GM04504 (cell line): ENCODE data around the gene AGK.
"Not testable (repeated sequence)": the region's sequence is repeated elsewhere in the genome, so short reads cannot be mapped to it uniquely, and the experiment has no call there.

Experiments
- DNase-seq: peaks from one replicate; pipeline ENCODE4 v3.0.0-alpha.2; 2012; ENCODE audit warnings: low read depth

The AGK gene

DNA sequence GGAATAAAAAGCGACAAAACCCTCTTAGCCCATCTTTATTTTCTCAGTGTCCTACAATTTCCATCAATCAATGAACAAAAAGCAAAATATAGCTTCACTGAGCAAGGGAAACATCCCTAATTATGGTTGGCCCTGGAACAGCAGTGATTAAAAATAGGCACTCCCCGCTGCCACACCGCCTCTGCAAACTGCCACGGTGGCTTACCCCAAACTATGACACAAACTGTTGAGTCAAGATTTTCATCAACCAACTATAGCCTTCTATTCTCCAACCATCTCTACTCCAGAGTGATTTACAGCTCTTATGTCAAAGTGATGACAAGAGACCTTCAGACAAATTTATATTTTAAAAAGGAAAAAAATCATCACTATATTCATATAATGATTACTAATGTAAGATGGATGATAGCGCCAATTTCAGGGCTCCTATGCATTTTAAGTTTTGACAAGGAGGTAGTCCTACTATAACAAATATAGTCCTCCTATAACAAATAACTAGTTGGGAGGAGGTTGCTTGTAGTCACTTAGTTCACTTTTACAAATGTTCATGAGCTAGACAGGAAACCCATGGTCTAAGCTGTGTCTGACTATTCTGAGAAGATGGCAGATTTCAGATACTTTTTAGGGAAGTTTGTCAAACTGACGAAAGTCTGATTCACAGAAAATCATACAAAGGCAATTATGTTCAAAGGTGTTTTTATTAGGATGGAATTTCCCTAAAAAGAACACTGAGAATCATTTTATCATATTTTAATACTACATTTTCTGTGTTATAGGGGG is 124.4 kb downstream of the AGK start:
- no peak for DNase-seq

DNA sequence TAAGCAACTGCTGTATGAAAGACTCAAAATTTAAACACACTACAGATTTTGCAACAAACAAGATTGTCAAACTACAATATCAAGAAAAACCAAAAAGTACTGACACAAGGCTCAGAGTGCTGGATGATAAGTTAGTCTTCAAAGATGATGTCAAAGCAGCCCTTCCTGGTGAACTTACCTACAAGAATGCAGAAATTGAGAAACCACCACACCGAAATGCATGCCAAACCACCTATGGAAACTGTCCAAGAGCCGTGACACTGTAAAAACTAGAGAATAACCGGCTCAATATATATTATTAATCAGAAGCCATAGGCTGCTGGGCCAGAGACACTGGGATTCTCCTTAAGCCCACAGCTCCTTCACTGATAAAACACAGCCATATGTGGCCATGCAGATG is 125.4 kb downstream of the AGK start:
- DNase-seq, result no peak

DNA sequence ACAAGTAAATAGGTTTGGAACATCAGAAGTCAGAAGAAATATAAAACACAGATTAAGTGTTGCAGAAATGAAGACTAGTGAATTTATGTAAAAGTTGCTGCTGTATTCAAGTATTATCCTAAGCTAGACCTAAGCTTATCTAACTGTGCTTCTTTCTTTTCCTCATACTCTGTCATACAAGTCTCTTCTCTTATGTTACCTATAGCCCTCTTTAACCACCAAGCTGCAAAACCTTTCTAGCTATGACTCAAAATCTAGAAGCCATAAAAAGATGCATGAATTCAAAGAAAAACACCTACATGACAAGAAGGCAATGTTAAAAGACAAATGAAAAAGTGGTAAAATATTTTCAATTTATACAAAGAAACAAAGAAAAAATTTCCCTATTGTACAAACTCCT is 127.8 kb downstream of the AGK start:
- no peak for DNase-seq

DNA sequence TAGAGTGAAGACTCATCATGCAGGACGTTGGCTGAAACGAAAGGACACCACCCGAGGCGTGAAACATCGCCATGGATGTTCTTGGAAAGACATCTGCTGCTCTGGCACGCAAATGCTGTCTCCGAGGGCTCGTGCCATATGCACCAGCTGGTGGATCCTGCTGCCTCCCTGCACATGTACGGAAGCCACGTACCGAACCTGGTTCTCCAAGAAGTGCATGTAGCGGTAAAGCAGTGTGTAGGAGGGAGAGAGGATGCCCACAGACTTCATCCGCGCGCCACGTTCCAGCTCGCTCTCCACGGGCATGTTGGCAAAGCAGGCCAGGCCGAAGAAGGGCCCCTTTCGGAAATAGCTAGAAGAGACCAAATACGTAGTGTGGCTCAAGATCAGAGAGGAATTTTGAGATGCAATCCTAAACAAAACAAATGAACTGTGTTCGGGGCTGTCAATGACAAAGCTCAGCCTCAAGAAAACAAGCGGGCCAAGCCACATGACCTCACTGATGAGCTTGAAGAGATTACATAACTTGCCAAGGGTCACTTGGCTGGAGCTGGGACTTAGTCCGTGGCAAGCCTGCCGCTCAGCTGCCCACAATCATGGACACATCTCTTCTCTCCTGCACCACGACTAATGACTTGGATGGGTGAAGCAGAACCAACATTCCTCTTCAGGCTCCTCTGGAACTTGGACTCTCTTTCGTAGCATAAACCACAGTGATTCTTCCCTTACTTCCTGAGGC is 134.2 kb downstream of the AGK start:
- no peak for DNase-seq

DNA sequence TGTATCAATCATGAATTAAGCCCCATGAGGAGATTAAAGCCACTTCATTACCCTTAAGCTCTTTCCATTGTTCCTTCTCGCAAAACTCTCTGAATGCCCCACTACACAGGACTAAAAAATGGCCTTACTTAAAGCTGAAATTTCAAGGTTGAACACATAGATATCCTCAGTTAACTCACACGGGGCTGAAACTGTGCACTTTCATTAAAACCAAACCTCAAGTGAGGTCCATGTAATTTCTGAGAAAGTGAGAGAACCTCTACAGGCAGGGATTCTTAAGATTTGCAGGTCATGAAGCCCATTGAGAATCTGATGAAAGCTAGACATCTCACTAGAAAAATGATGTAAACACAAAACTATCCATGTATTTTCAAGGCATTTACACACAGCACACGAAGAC is 134.9 kb downstream of the AGK start:
- DNase-seq, result no peak

DNA sequence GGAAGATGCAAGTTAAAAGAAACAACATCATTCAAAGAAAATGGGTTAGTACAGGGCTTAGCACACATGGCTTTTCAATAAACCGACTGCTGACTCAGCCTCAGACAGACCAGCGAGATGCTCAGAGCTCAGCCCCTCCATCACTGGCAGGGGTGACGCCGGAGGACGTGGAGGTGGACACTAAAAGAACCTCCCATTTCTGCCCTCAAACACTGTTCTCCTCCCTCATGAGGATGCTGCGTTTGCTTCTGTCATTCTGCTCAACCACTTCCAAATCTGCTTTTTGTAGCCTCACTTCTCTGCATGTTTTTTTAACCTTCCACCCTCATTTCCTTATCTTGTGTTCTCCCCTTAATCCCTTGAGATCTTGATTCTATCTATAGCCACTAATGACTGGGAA is 135.5 kb downstream of the AGK start:
- no peak for DNase-seq

DNA sequence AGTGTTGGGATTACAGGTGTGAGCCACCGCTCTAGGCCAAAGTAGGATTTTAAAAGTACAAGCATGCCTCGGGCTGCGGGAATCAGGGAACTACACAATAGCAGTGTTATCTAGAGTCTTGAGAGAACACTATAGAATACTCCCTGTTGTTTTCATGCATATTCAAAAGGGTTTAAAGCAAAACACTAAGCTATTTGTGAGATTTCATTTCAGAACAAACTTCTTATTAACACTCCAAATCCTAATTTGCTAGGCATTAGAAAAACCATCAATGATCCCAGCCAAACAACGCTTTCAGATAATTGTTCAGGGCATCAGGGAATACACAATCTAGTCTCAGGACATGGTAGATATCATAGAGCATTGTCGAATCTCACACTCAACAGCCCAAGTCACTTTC is 136.8 kb downstream of the AGK start:
- DNase-seq, result no peak

DNA sequence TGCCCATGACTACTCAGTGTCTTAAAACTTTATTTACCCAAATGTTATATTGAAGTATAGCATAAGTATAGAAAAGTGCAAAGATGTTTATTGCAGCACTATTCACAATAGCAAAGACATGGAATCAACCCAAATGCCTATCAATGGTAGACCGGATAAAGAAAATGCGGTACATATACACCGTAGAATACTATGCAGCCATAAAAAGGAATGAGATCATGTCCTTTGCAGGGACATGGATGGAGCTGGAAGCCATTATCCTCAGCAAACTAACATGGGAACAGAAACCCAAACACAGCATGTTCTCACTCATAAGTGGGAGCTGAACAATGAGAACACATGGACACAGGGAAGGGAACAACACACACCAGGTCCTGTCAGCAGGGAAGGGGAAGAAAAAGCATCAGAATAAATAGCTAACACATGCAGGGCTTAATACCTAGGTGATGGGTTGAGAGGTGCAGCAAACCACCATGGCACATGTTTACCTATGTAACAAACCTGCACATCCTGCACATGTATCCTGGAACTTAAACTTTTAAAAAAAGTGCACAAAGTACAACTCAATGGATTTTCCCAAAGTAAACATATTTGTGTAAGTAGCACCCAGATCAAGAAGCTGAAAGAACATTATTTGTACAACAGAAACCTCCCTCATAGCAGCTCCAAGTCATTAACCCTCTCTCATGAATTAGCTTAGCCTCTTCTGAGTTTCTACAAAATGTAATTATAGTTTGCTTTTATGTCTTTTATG is 138.0 kb downstream of the AGK start:
- DNase-seq, result not testable (repeated sequence)

DNA sequence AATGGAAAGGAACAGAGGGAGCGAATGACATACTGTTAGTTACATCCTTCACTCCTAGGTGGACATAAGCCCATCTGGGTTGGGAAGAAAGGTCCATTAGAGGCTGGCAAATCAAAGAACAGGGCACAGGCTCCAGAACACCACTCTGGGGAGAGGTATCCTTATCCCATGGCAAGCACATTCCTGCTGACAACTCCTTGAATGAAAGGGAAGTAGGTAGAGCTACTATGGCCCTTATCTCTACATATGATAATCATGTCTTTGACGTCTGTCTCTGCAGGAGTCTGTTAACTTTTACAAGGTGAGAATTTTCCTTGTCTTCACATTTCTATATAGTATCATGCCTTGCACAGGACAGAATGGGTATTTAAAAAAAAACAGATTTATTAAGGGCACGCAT is 140.3 kb downstream of the AGK start:
- no peak for DNase-seq

DNA sequence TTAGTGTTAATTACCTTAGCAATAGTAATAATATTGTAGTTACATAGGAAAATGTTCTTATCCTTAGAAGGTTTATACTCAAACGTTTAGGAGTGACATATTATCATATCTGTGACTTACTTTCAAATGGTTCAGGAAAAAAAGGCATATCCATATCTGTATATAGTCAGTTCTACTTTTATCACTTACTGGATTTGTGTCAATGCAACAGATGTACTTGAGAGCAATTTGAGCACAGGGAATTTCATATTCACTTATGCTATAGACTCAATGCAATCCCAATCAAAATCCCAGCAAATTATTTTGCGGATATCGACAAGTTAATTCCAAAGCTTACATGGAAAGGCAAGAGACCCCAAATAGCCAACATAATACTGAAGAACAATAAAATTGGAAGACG is 140.8 kb downstream of the AGK start:
- no peak for DNase-seq

DNA sequence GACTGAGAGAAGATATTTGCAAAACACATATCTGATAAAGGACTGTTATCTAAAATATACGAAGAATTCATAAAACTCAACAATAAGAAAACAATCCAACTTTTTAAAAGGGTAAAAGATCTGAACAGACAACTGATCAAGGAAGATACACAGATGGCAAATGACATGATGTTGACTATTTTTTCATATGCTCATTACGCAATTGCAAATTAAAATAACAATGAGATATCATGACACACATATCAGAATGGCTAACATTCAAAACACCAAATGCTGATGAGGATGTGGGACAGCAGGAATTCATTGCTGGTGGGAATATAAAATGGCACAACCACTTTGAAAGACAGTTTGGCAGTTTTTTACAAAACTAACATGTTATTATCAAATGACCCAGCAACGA is 141.9 kb downstream of the AGK start:
- no peak for DNase-seq

DNA sequence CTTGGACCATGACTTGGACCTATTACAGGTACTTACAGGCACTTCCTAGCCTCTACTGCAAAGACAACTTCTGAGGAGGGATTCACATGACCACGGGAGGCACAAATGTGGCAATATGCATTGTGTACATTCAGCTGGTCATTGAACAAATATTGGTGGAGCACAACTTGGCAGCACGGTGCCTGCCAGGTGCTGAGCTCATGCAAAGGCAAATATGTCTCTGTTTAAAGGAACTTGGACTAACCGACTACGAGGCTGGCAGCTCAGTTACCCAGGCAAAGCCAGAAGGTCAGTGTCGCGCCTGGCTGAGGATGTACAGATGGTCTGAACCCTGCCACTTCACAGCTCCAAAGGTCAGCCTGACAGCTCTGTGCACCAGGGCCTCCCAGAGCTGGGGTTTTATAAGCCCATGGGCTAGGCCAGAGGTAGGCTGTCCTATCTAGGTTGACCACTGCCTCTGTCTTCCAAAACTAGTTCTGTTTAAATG is 144.6 kb downstream of the AGK start:
- DNase-seq, result no peak

DNA sequence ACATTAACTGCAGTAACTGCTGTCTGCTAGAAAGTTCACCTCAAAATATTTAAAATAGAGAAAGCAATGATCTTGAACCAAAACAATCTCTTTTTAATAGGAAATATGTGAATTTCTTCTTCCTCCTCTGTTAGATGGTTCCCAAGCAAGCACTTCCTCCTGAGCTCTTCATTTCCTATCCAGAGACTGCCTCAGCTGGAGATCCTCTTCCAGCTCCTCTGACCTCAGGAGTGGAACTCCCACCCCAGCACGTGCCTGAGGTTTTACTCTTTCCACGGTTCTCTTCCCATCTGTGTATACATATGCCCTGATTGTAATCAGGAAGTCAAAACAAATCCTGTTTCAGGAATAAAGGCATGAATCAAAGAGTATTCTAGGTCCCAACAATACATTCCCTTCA is 145.1 kb downstream of the AGK start:
- no peak for DNase-seq

DNA sequence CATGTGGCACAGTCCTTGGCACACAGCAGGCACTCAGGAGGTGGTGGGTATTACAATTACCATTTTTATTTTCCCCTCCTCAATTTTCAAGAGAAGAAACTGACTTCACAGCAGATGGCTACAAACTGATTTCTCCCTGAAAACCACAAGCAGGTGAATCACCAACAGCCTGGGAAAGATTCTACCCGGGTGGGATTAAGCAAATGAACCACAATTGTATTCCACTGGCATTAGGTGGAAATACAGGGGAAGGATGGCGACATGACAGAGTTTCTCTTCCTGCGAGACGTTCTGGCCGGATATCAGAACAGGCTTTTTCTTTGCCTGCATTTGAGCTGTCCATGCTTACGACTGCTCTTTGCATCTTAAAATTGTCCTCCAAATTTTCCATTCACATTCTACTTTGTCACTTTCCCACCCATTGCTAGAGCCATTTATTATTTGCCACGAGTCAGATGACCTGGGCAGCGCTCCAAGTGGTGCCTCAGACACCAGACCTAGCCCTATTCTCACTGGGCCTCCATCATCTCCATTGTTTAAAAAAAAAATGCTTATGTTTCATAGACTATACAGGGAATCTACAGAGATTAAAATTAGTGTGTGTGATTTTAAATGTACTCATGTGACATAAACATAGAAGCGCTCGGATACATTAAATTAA is 146.1 kb downstream of the AGK start:
- DNase-seq, result no peak

DNA sequence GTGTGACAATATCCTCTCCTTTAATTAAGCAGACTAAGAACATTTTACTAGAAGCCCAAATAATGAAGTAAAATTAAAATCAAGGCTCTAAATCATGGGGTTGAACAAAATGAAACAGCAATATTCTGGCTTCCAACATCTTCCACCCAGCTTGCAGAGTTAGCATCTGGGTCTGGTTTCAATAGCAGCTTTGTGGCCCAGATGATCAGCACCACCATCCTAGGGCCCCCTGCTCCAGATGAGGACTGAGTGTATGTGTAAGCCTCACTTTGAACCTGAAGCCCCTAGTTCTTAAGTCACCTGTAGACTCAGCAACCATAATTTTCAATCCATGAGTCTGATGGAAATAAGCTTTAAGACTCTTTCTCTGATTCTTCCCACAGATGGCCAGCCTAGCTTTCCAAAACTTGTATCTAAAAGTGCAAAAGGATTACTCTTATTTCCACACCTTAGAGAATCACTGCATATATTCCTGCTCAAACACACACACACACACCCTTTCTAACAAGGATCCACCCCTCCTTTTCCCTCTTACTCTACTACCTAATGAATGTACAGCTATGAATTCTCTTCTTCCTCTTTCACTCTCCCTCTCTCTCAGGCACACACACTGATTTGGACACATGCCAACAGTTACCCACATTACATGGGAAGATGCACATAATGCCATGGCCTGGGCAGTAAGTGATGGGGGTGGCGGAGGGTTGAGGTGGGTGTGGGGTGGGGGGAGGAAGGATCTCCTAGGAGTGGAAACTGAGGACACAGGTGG is 147.2 kb downstream of the AGK start:
- DNase-seq, result no peak

DNA sequence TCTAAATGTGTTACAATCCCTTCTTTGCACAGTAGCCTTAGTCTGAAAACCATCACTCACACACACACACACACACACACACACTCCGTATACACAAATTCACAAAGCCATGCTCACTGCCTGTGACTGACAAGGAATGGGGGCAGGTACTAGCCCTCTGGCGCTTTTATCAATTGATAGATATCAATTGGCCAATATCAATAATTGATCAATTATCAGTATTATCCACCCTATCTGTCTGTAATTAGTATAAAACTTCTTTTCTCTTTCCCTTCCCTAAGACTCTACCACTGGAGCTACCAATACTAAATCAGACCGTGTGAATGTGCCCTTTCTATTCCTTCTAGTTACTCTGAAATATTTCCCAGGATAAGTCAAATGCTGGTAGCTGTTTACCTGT is 148.7 kb downstream of the AGK start:
- DNase-seq, result no peak

DNA sequence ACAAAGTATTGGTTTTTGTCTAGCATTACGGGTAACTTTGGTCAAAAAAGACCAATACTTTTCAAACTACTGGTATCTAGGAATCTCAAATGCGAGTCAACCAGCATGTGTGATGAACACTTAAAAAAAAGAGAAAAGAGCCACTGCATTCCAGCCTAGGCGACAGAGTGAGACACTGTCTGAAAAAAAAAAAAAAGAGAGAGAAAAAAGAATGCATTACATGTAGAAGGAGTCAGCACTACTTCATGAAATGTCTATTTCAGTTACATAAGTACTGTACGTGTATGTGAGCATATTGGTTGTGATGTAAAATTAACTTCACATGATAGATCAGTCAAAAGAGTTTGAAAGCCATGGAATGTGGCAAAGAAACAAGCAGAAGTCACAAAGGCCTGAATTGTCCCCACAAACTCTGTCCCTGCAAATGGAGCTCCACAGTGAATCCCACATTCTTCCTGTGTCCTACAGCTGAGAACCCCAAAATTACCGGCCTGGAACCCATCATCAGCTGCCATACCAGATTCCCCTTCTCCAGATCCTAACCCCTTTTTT is 149.2 kb downstream of the AGK start:
- no peak for DNase-seq

DNA sequence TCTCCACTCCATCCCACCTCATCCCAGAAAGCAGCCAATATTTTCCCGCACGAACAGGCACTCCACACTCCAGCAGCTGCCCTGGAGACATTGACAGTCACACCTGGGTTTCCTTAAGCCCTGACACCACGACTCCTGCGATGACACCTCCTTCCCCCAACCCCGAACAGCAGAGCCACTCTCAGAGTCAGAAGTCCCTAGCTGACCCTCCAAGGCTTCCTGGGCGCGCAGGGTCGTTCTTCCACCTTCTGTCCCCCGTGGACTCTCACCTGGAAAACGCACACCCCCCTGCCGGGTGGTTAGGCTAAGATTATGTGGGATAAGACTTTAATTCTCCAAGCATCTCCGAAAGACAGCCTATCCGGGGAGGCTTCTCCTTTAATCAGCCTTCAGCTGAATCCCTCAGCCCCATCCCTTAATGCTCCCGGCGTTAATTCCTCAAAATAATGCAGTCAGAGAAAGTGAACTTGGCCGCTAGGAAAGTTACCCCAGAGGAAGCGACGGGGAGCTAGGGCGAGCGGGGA is 149.7 kb downstream of the AGK start:
- no peak for DNase-seq

DNA sequence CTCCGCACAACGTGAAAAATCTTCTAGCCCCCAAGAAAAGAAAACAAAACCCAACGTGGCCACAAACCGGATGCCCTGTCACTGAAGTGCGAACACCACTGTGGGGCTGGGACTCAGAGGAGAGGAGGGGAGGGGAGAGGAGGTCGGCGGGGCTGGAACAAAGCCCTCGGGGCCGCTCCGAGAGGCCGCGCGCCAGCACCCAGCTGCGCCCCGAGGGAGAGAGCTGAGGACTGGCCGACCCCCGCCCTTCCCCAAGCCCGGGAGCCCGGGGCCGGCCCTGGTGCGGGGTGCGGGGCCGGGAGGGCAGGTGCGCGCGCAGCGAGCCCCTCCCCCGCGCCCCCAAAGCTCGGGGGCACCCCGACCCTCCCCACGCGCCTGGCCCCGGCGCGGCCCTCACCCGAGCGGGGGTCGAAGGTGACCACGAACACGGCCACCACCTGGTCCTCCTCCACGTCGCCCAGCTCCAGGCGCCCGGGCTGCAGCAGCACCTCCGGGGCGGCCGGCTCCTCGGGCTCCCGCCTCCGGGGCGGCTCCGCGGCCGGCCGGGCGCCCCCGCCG is 150.4 kb downstream of the AGK start:
- DNase-seq, result no peak

DNA sequence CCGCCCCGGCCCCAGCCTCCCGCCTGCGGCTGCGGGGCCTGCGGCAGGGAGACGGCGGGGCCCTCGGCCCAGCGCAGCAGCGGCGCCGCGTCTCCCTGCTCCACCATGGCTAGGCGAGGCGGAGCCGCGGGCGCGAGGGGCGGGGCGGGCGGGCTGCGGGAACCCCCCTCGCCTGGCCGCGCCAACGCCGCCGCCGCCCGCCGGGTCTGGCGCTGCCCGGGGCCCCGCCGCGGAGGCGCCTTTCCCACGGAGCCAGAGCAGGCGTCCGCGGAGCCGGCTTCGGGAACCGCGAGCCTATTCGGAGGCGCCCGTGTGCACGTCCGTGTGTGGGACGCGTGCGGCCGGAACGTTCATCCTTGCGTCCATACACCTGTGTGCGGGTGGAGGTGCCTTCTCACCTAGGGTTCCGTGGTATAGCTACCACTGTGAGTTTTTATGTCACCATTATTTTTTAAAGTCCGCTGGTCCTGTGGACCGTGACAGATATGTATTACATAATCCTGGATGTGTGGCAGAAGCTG is 150.9 kb downstream of the AGK start, which contains the start of gene DENND11:
DENND11 (minus strand) TSS at position 120 of the 521 bp plus-strand sequence; CDS start at position 107, 13 bp downstream.
- DNase-seq, result peak; percentile 12
